GM18873 (cell line): ENCODE measurements around the gene ARRDC1.

Source experiments
- ATAC-seq: cut with Tn5 transposase; IDR thresholded peaks from one replicate; pipeline ENCODE4 v1.9.1; 2021; ENCODE audit warnings: mild to moderate bottlenecking, moderate library complexity, moderate number of reproducible peaks; ENCODE audit not compliant: unreplicated experiment, low FRiP score

The ARRDC1 gene

DNA sequence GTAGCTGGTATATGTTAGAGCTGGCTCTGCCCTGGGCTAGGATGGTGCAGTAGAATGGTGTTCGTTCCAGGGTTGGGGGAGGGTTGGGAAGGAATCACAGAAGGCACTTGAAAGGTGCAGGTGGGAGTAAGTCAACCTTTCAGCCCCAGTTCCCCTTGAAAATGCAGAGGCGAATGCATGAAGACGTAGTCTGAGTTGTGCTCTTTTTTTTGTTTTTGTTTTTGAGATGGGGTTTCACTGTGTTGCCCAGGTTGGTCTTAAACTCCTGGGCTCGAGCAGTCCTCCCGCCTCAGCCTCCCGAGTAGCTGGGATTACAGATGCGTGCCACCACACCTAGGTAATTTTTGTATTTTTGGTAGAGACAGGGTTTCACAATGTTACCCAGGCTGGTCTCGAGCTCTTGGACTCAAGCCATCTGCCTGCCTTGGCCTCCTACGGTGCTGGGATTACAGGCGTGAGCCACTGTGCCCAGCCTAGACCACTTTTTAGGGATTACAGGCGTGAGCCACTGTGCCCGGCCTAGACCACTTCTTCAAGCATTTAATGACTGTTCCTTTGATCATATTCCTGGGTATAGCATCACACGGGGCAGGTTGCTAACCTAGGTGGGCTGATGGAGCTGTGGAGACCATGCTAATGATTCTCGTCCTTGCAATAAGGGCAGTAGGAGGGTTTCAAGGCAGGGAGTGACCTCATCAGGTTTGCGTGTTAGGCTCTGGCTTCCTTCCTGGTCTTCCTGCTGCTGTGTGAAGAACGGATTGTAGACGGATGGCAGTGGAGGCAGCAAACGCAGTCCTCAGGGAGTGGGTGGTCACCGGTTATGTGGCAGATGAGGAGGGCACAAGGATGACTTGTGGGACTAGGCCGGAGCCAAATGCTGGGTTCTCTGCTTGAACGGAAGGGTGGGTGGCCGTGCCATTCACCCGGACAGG lies 27.0 kb downstream of the ARRDC1 start:
- no peak for ATAC-seq

- ATAC-seq: no peak
Observed at GRCh38 chr9:137634016-137634415, 28.5 kb downstream of the ARRDC1 start.

DNA sequence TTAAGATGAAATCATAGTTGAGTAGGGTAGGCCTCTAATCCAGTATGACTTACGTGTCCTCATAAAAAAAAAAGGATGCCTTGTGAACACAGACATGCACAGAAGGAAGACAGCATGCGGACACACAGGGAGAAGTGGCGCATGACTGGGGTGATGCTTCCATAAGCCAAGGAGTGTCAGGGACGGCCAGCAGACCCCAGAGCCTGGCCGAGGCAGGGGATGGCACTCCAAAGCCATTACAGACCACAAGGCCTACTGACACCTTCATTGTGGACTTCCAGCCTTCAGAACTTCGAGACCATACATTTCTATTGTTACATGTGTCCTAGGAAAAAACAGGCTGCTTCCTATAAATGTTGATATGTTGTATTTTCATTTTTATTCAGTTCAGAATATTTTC lies 33.2 kb downstream of the ARRDC1 start:
- no peak for ATAC-seq

- no peak for ATAC-seq
Observed at GRCh38 chr9:137639303-137640051, 34.0 kb downstream of the ARRDC1 start.

- ATAC-seq: no peak
Observed at GRCh38 chr9:137640862-137641261, 35.4 kb downstream of the ARRDC1 start.

- no peak for ATAC-seq
Observed at GRCh38 chr9:137642118-137642601, 36.7 kb downstream of the ARRDC1 start.

GRCh38 chr9:137642892-137643291 lies 37.4 kb downstream of the ARRDC1 start:
- ATAC-seq: no peak

GRCh38 chr9:137643921-137644320 lies 38.4 kb downstream of the ARRDC1 start:
- no peak for ATAC-seq

DNA sequence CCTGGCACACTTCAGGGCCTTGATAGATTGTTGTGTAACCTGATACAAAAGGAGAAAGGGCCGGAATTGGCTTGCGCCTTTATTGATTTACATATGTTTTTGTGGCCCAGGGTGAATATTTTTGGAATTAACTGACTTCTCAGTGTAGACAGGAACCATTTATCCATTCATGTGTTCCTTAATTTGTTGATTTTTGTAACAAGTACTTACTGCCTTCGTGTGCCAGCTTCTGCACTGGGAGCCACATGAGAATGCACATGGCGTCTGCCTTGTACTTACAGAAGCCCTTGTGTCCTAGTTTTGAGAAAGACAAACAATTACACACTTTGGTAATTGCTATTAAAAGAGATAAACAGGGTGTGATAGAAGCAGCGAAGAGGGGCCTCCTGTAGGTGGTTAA lies 39.7 kb downstream of the ARRDC1 start:
- no peak for ATAC-seq

DNA sequence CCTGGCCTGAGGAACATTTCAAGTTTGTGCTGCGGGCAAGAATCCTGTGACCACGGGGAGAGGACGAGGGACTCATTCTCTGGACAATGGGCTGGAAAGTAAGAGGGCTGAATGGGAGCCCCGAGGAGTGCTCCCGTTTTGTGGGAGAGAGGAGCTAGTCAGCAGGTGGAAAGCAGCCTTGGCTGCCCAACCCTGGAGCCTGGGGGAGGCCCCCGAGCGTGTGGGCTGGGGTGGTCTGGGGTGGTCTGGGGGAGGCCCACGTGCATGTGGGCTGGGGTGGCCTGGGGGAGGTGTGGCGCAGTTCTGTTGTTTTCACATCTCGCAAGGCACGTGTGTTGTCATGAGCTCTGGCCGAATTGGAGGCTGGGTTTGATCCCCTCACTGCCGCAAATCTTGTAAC lies 40.9 kb downstream of the ARRDC1 start:
- ATAC-seq: no peak

DNA sequence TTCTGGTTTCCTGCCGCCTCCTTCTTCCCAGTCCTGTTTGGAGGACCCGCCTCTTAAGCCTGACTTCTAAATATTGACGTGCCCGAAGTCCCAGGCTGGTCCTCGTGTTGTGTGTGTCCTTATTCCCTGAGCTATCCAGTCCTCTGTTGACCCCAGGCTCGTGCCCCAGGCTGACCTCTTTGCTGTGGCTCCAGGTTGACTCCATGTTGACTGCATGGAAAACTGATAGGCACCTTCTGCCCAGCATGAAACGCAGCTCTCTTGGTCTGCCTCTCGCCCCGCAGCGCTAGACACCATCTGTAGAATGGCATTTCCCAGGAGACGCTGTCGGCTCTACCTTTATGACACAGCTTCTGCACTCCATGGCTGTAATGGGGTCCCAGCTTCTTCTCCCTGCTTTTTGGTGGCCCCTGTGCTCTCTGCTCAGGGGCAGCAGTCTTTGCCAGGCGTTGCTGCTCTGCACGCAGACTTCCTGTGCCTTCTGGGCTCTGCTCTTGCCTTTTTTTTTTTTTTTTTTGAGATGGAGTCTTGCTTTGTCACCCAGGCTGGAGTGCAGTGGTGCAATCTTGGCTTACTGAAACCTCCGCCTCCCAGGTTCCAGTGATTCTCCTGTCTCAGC lies 41.7 kb downstream of the ARRDC1 start:
- ATAC-seq: no peak

DNA sequence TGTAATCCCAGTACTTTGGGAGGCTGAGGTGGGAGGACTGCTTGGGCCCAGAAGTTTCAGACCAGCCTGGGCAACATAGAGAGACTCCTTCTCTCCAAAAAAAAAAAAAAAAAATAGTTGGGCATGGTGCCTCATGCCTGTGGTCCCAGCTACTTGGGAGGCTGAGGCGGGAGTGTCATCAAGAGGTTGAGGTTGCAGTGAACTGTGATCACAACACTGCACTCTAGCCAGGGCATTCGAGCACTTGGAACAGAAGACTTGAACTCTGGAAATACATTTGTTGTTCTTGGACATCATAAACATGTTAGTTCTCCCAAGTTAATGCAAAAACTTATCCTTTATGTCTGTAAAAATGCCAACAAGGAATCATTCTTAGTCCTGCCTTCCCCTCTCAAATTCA lies 42.9 kb downstream of the ARRDC1 start:
- no peak for ATAC-seq

GRCh38 chr9:137649553-137649952 lies 44.1 kb downstream of the ARRDC1 start:
- ATAC-seq: no peak

GRCh38 chr9:137650259-137650658 lies 44.8 kb downstream of the ARRDC1 start:
- no peak for ATAC-seq

GRCh38 chr9:137650779-137651178 lies 45.3 kb downstream of the ARRDC1 start:
- ATAC-seq: no peak

- ATAC-seq: no peak
Observed at GRCh38 chr9:137656416-137656815, 50.9 kb downstream of the ARRDC1 start.

- ATAC-seq: no peak
Observed at GRCh38 chr9:137657606-137658005, 52.1 kb downstream of the ARRDC1 start.

DNA sequence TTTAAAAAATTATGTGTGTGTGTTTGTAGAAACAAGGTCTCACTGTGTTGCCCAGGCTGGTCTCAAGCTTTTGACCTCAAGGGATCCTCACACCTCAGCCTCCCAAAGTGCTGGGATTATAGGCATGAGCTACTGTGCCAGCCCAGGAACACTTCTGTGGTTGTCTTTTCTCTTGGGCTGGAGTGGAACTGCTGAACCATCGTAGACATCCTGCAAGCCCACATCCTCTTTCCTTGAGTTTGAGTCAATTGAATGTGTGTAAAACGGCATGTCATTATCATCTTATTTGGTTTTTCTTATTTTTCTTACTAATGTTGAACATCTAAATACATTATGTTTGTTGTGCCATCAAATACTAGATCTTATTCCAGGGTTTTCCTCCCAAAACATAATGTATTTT lies 53.3 kb downstream of the ARRDC1 start:
- ATAC-seq: no peak

DNA sequence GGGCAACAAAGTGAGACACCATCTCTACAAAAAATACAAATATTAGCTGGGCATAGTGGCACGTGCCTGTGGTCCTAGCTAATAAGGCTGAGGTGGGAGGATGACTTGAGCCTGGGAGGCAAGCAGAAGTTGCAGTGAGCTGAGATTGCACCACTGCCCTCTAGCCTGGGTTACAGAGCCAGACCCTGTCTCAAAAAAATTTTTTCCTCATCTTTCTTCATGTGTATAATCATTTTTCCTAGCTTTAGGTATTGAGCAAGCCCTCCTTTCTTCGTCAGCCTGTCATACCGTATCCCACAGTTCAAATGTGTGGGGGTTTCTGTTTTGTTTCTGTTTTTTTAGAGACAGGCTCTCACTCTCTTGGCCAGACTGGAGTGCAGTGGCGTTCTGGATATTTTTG lies 54.7 kb downstream of the ARRDC1 start:
- no peak for ATAC-seq

- ATAC-seq: no peak
Observed at GRCh38 chr9:137663584-137663983, 58.1 kb downstream of the ARRDC1 start.

GRCh38 chr9:137664676-137665075 lies 59.2 kb downstream of the ARRDC1 start:
- ATAC-seq: no peak
